COLO829 (cell line): ENCODE results near the gene PTPRE.

Experiments
- DNase-seq: peaks from one replicate; pipeline ENCODE4 v3.0.0; 2012; ENCODE audit warnings: low spot score

PTPRE gene

GRCh38 chr10:128001363-128001745, 94.5 kb downstream of the PTPRE start:
- DNase-seq: no peak

GRCh38 chr10:128001849-128002248, 94.9 kb downstream of the PTPRE start:
- DNase-seq: no peak

DNA sequence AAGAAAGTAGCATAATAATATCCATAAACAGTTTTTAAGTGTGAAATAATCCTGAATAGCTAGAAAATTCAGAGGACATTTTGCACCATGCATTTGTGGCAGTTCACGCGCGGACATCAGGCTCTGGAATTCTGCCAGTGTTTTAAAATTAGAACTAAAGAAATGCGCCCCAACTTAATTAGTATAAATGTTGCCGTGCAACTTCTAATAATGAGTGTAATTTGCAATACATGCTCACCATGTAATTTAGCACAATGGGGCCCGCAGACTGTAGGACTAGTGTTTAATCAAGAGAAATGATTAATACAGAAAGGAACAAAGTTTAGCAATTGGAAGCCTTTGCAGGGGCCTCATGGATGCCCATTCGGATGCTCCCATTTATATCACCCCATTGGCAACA, 96.6 kb downstream of the PTPRE start:
- DNase-seq: no peak

GRCh38 chr10:128005858-128006257, 99.0 kb downstream of the PTPRE start:
- DNase-seq: no peak

- DNase-seq: no peak
Measured at GRCh38 chr10:128007056-128007455, 100.2 kb downstream of the PTPRE start.

DNA sequence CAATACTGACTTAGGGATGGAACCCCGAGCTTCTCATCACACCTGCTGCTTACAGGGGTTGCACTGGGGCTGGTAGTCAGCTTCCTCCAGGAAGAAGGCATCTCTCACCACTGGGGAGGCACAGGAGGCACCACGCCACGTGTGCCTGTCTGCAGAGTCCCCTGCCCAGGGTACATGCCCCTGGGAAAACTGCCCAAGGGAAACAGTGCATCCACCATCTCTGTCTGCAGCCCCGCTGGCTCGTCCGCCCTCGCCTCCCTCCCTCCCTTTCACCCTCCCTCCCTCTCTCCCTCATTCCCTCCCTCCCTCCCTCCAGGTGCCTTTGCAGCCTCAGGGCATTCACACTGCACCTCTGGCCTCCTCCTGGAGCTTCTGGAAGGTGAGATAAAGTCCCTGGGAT, 101.1 kb downstream of the PTPRE start:
- DNase-seq: no peak

DNA sequence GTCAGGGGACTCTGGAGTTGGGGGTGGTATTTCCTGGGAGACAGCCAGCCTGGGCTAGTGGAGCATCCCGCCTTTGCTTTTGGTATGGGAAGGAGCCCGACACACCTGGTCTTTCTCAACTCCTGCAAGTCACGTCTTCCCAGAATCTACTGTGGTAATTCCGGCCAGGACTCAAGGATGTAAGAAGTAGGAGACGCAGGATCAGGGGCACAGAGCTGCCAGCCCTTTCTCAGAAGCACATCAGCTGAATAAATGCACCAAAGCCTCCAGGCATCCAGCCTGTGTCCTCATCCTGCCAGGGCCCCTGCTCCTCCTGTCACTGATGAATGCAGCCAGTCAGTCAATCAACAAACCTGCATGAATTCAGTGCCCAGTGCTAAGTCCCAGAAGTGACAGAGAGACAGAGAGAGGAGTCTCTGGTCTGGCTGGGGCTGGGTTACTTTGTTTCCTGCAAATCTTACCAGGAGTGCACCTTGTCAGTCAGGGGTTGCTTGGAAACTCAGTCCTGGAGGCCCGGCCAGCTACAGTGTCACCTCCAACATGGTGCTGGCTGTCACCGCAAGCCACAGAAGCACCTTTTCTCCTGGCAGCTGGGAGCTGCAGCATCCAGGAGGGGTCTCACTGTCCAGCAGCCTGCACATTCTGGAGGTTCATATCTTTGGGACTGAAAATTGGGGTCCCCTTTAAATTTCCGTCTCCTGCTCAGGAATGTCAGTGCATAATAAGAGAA, 101.8 kb downstream of the PTPRE start:
- no peak for DNase-seq

- no peak for DNase-seq
Measured at GRCh38 chr10:128009372-128010126, 102.6 kb downstream of the PTPRE start.

DNA sequence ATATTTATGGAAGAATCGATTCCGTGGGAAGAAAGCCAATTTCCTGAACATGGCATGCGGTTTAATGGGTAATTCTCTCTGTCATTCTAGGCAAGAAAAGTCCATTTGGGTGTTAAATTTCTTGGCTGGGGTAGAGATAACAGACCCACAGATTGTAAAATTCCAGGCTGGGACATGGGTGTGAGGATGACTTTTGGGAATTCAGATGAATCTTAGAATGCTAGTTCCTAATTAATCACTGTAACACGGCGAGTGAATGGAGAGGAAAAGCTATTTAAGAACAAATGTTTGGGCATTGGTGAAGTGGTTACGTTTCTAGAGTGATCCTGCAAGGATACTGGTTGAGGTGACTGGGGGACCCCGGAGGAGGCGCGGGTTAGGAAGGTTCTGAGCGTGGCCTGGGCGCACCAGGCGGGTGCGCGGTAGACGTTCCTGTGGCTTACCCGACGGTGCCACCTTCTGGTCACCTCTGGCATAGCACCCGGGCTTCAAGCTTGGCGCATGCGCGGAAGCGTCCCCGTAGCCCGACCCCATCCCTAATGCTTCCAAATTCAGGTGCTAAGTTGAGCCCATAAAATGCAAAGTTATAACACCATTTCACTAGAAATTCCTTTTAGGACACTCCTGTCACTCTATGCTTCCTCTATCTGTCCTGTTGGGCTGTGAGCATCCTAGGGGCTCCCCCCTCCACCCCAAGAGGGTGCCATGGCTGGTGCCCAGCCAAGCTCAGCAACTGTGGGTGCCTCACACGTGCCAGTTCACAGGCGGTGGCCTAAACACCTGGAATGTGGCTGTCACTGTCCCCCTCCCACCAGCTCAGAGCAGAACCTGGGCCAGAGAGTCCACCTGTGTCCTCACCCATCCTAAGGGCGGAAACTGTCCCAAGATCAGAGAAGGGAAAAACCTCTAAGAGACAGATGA, 104.4 kb downstream of the PTPRE start:
- peak; percentile 59 for DNase-seq

DNA sequence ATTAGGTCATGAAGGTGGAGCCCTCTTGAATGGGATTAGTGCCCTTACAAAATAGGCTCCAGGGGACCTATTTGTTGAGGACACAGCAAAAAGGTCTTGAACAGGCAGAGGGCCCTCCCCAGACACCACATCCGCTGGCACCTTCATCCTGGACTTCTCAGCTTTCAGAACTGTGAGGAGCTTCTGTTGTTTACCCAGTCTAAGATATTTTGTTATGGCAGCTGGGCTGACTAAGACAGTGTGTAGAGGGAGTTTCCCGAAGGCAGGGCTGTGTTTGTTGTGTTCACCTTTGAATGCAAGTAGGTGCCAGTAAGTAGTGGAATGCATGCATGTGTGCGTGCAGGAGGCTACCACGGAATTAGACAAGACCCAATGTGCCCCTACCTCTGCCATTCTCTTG, 106.7 kb downstream of the PTPRE start:
- DNase-seq: no peak

DNA sequence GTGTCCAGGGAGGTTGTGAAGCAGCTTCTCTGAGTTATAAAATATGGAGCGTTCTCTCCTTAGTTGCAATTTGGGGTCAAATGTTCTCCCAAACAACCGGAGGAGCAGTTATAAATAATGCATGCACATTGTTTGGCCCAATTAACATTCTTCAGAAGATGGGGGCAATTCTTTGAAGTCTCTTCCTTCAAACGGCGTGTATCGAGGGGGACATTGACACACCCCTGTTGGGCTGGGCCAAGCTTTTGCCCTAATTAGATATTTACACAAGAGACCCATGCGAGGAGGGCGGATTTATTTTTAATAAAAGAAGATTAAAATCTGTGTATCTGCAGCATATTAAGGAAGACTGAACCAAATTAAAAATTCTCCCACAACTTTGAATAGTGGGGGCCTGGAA, 107.3 kb downstream of the PTPRE start:
- DNase-seq: no peak

GRCh38 chr10:128016423-128017060, 109.6 kb downstream of the PTPRE start:
- no peak for DNase-seq

DNA sequence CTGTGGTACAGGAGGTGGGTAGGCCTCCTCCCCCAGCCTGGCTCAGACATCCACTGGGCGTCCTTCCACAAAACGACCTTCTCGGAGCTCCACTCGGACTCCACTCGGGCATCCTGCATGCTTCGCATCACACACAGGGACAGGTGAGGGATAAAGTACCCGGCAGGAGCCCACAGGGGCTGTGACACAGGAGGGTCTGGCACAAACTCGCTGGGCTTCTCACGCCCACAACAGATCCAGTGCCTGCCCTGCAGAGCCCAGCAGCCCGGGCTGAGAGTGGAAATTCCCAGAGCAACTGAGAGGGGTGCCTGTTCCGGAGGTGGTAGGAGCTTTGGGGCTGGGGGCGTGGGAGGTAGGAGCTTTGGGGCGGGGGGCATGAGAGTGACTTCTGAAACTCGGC, 110.9 kb downstream of the PTPRE start:
- DNase-seq: no peak

- no peak for DNase-seq
Measured at GRCh38 chr10:128018236-128018635, 111.3 kb downstream of the PTPRE start.

DNA sequence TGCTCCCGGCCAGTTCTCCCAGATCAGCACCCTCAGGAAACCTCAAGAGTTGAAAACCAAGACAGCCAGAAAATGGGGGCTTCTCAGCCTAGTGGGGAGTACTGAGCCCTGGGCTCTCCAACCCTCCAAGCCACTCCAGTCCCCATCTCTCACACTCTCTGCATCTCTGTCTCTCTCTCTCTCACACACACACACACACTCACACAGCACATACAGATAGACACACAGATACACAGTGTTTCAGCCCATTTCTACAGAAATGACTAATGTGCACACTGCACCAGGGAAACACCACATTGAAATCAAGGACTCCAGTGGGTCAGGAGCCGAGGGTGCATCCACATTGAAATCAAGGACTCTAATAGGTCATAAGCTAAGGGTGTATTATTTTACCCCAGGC, 111.8 kb downstream of the PTPRE start:
- no peak for DNase-seq

DNA sequence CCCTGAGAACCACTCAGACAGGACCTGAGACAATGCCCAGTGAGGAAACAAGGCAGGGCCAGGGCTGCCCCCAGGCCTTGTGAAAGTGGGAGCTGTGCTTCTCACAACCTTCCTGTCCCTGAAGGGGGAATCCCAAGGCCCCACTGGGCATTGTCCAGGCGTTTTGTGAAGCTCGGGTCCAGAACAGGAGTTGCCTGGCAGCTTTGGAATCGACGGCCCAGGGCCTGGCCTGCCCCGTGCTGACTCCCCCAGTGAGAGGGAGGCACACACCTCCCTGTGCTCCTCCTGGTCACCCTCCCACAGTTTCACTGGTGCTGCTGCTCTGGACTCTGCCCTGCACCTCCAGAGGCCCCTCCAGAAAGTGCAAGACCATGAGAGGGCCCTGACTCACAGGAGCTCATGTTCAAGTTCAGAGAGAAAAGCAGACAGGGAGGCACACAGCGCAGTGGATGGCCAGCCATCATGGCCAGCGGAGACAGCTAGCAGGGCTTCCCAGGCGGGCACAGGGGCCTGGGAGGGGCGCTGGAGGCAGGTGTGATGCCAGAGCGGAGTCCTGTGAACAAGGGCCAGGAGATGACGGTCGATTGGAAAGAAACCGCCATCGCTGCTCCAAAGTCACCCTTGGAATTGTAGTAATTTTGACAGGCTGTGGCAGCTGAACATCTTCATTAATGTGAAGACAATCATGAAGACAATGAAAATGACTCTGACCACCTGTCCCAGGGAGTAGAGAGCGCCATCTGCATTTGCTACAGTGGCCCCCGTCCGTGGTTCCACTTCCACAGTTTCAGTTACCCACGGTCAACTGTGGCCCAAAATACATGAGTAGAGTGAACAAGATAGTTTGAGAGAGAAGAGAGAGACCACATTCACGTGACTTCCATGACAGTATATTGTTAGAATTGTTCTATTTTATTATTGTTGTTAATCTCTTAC, 115.6 kb downstream of the PTPRE start:
- no peak for DNase-seq

DNA sequence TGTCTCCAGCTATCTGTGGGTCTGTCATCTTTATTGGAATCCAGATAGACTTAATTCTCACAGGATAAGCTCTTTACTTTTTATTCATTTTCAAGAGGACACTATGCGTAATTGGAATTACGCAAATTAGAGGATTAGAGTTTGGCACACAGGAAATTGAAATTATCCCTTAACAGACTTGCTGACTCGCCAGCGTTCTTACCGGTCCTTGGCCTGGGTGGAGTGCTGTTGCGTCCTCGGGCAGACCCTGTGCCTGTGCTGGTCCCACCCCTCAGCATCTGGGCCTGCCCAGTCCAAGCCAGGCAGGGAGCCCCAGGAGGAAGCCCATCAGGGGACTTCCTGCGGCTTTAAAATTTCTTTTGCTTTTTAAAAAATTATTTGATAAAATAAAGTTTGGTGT, 117.5 kb downstream of the PTPRE start:
- no peak for DNase-seq

GRCh38 chr10:128025437-128025836, 118.5 kb downstream of the PTPRE start:
- no peak for DNase-seq

- DNase-seq: no peak
Measured at GRCh38 chr10:128025951-128026350, 119.0 kb downstream of the PTPRE start.

GRCh38 chr10:128026615-128027300, 119.9 kb downstream of the PTPRE start:
- no peak for DNase-seq
